HCT116 (cell line): ENCODE results near the gene PAPPA2. TPM values are rescaled to one million over a fixed set of nuclear protein-coding genes. Genes with fewer than 3 reads are reported as not detected.

ENCODE experiments used
- ATAC-seq: fragments of 200-7000 bp; cut with Tn5 transposase; 2 replicates; pipeline ENCODE4 v1.9.1; 2020; ENCODE audit warnings: mild to moderate bottlenecking, moderate library complexity
- BruUV-seq: library from RNA; stranded (reverse); fragments of 400-500 nt; replicated peaks from 2 replicates; lab custom pipeline; 2021; lab: Mats Ljungman, UMichigan
- CTCF ChIA-PET: fragments of 300-600 bp; sonication (Branson Sonifier 250); formaldehyde crosslinking; loops from one replicate; lab custom pipeline; 2021; ENCODE audit warnings: antibody characterized with exemption; lab: Charles Lee
- POLR2A ChIA-PET: fragments of 300-600, 350-600 bp; sonication (Branson Sonifier 250); formaldehyde crosslinking; loops from one replicate; lab custom pipeline; 2021; ENCODE audit warnings: antibody characterized with exemption; lab: Charles Lee
- RAD21 ChIA-PET, 2 experiments: fragments of 300-600 bp; sonication (Branson Sonifier 250); formaldehyde crosslinking; loops; one replicate each; lab custom pipeline; 2023; ENCODE audit warnings: low total read pairs in 2 of 2; ENCODE audit not compliant: uncharacterized antibody in 2 of 2, unreplicated experiment in 2 of 2, low non-redundant PET in 1 of 2; lab: Charles Lee
- DNase-seq: peaks from one replicate; pipeline ENCODE4 v3.0.0-alpha.2; 2010; ENCODE audit warnings: low read depth, low spot score
- H2AFZ ChIP-seq: fragments of 200-600 bp; shearing (Covaris generic), sonication (generic); 2 replicates; pipeline ENCODE4 v1.6.1; 2017; ENCODE audit warnings: low read depth, mixed run types, mixed read lengths, antibody characterized with exemption, low read length; ENCODE audit not compliant: poor library complexity, severe bottlenecking
- H3K27ac ChIP-seq: 2 replicates; pipeline ENCODE4 v1.5.1; 2012; ENCODE audit warnings: low read depth, low read length
- H3K27me3 ChIP-seq: fragments of 200-600 bp; sonication (generic); 2 replicates; pipeline ENCODE4 v1.6.1; 2016; ENCODE audit warnings: mixed run types, low read length, mixed read lengths; ENCODE audit not compliant: insufficient read depth
- H3K36me3 ChIP-seq, 2 experiments: fragments of 200-500 bp in 1 of 2; fragments of 200-600 bp in 1 of 2; sonication (Bioruptor generic) in 1 of 2; sonication (generic) in 1 of 2; 2 replicates each; pipeline versions ENCODE4 v1.5.1 to v1.6.1; 2014 to 2016; ENCODE audit warnings: low read length in 2 of 2, inconsistent platforms in 1 of 2, mixed read lengths in 1 of 2, mixed run types in 1 of 2; ENCODE audit not compliant: insufficient read depth in 2 of 2, control insufficient read depth in 1 of 2
- H3K4me1 ChIP-seq, 2 experiments: fragments of 200-600 bp in 1 of 2; sonication (generic) in 1 of 2; 2 replicates each; pipeline versions ENCODE4 v1.5.1 to v1.6.1; 2012 to 2017; ENCODE audit warnings: low read length in 2 of 2, inconsistent platforms in 1 of 2, mild to moderate bottlenecking in 1 of 2, mixed read lengths in 1 of 2, mixed run types in 1 of 2, moderate library complexity in 1 of 2; ENCODE audit not compliant: insufficient read depth in 2 of 2, control insufficient read depth in 1 of 2
- H3K4me2 ChIP-seq: fragments of 200-600 bp; sonication (generic); 2 replicates; pipeline ENCODE4 v1.6.1; 2017; ENCODE audit warnings: mixed run types, low read length, mixed read lengths
- H3K4me3 ChIP-seq, 2 experiments: fragments of 200-600 bp in 1 of 2; sonication (generic) in 1 of 2; replicated peaks in 1 of 2; 2 replicates each; pipeline ENCODE4 v1.5.1; 2011 to 2016; ENCODE audit warnings: low read length in 2 of 2, control low read depth in 1 of 2, low read depth in 1 of 2, mild to moderate bottlenecking in 1 of 2, mixed read lengths in 1 of 2, mixed run types in 1 of 2
- H3K79me2 ChIP-seq: fragments of 200-600 bp; sonication (generic); 2 replicates; pipeline ENCODE4 v1.6.1; 2017; ENCODE audit warnings: mild to moderate bottlenecking, mixed run types, low read length, moderate library complexity, mixed read lengths; ENCODE audit not compliant: insufficient read depth
- H3K9ac ChIP-seq: fragments of 200-600 bp; sonication (generic); 2 replicates; pipeline ENCODE4 v1.6.1; 2016; ENCODE audit warnings: low read length, mixed read lengths
- H3K9me2 ChIP-seq: fragments of 200-600 bp; sonication (generic), shearing (Covaris generic); 2 replicates; pipeline ENCODE4 v1.6.1; 2017; ENCODE audit warnings: mixed run types, mild to moderate bottlenecking, moderate library complexity; ENCODE audit not compliant: insufficient read depth
- H3K9me3 ChIP-seq, 2 experiments: fragments of 200-500 bp in 1 of 2; fragments of 200-600 bp in 1 of 2; sonication (Bioruptor generic) in 1 of 2; sonication (generic) in 1 of 2; 2 replicates each; pipeline ENCODE4 v1.6.1; 2014 to 2017; ENCODE audit warnings: low read length in 2 of 2, mixed read lengths in 2 of 2, inconsistent platforms in 1 of 2, low read depth in 1 of 2, mild to moderate bottlenecking in 1 of 2, mixed run types in 1 of 2, moderate library complexity in 1 of 2; ENCODE audit not compliant: control insufficient read depth in 1 of 2, insufficient read depth in 1 of 2
- H4K20me1 ChIP-seq: fragments of 200-600 bp; sonication (generic), shearing (Covaris generic); 2 replicates; pipeline ENCODE4 v1.6.1; 2017; ENCODE audit warnings: mixed run types, mild to moderate bottlenecking, moderate library complexity; ENCODE audit not compliant: insufficient read depth
- CBX3 ChIP-seq: IDR thresholded peaks from 2 replicates; pipeline ENCODE4 v1.6.1; 2012; ENCODE audit warnings: low read depth
- CEBPB ChIP-seq: IDR thresholded peaks from 2 replicates; pipeline ENCODE4 v1.6.1; 2012; ENCODE audit warnings: low read depth
- ELF1 ChIP-seq: IDR thresholded peaks from 2 replicates; pipeline ENCODE4 v1.6.1; 2012; ENCODE audit warnings: low read depth, borderline replicate concordance
- EZH2 ChIP-seq: fragments of 200-600 bp; sonication (generic); IDR thresholded peaks from 2 replicates; pipeline ENCODE4 v1.6.1; 2017; ENCODE audit warnings: antibody characterized with exemption, mixed run types
- SP1 ChIP-seq: IDR thresholded peaks from 2 replicates; pipeline ENCODE4 v1.6.1; 2012; ENCODE audit warnings: low read depth
- ZNF274 ChIP-seq: fragments of 200-500 bp; sonication (Bioruptor generic); IDR thresholded peaks from 2 replicates; pipeline ENCODE4 v1.6.1; 2014; ENCODE audit warnings: mild to moderate bottlenecking, low read depth, low read length, inconsistent platforms
- intact Hi-C: fragments of 100-400 bp; cut with micrococcal nuclease; formaldehyde crosslinking; loops from 2 replicates; pipeline ENCODE4 v1.10.0; 2022
- total RNA-seq: library from RNA; stranded (reverse); gene quantifications from one replicate; pipeline ENCODE4 v1.2.1, GENCODE V29; 2021; ENCODE audit not compliant: unreplicated experiment
- TF ChIP-seq, protein P1 (sequence below): IDR thresholded peaks from 2 replicates; pipeline ENCODE4 v1.6.1; 2012; ENCODE audit warnings: low read depth
- TF ChIP-seq, protein P2 (sequence below): IDR thresholded peaks from 2 replicates; pipeline ENCODE4 v1.6.1; 2011; ENCODE audit warnings: mild to moderate bottlenecking, low read length, moderate library complexity; ENCODE audit not compliant: insufficient replicate concordance; ENCODE audit errors: extremely low read depth
- TF ChIP-seq, protein P3 (sequence below): IDR thresholded peaks from 2 replicates; pipeline ENCODE4 v1.6.1; 2012

The PAPPA2 gene
- total RNA-seq, 1 experiment from 2014 or later = not detected

DNA sequence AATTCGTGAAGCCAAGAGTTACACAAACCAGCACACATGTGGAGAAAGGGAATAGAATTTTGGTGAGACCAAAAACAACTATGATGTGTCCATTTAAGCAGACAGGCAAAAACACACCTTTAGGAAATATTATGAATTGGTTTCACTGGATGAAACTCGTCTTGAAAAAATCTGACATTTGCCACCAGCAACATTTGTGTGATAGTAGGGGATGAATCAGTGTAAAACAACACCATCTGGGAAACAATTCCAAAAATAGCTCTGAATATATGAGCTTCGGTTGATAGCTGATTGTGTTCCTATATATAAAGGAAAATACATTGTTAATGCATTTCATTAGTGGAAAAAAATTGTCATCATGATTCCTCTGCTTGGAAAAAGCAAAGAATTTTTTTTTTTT, 327.8 kb downstream of the PAPPA2 start:
- BruUV-seq = no TSS peak
- ChIA-PET CTCF (no interaction called here), POLR2A (no interaction called here)

DNA sequence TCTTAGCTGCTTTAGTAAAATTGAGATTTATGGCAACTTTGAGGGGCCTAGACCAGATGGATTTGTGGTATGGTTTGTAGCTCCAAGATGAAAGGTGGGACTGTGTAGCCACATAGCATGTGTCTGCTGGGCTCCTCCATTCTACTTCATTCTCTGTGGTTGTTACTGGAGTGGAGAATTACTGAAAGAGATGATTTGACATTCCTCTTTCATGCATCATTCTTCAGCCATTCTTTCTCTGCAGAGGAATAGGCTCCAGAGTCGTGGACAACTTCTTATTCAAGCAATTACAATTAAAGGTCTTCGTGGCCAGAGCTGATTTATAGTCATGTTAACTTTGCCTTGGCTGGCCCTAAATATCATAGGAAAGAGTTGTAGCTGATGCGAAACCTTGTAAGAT, 328.9 kb downstream of the PAPPA2 start:
- H3K36me3 ChIP-seq = no peaks in the 10 kb centered on the region
- ChIA-PET RAD21 (no interaction called here), CTCF (no interaction called here), POLR2A (no interaction called here)
- no peak for DNase-seq
- BruUV-seq = no TSS peak
- H2AFZ ChIP-seq = no peak overlapping the region
- H3K79me2 ChIP-seq = no peaks in the 10 kb centered on the region
- H3K4me2 ChIP-seq = no peak overlapping the region
- no peaks in the 10 kb centered on the region for H3K9me2 ChIP-seq
- no peaks in the 10 kb centered on the region for H4K20me1 ChIP-seq
- no peaks in the 10 kb centered on the region for H3K4me1 ChIP-seq
- no peak for ATAC-seq
- intact Hi-C loops = no loop called here
- H3K27ac ChIP-seq = no peak overlapping the region
- no peak overlapping the region for H3K4me3 ChIP-seq
- H3K27me3 ChIP-seq = peaks cover 4% of the 10 kb centered on the region; the same call in 1 of the 2 replicates
- H3K9me3 ChIP-seq = no peaks in the 10 kb centered on the region
- H3K9ac ChIP-seq = no peak overlapping the region
- TF ChIP-seq ELF1 (no peak), CBX3 (no peak), SP1 (no peak), ZNF274 (no peak), EZH2 (no peak), CEBPB (no peak)
- TF ChIP-seq, protein P1, sequence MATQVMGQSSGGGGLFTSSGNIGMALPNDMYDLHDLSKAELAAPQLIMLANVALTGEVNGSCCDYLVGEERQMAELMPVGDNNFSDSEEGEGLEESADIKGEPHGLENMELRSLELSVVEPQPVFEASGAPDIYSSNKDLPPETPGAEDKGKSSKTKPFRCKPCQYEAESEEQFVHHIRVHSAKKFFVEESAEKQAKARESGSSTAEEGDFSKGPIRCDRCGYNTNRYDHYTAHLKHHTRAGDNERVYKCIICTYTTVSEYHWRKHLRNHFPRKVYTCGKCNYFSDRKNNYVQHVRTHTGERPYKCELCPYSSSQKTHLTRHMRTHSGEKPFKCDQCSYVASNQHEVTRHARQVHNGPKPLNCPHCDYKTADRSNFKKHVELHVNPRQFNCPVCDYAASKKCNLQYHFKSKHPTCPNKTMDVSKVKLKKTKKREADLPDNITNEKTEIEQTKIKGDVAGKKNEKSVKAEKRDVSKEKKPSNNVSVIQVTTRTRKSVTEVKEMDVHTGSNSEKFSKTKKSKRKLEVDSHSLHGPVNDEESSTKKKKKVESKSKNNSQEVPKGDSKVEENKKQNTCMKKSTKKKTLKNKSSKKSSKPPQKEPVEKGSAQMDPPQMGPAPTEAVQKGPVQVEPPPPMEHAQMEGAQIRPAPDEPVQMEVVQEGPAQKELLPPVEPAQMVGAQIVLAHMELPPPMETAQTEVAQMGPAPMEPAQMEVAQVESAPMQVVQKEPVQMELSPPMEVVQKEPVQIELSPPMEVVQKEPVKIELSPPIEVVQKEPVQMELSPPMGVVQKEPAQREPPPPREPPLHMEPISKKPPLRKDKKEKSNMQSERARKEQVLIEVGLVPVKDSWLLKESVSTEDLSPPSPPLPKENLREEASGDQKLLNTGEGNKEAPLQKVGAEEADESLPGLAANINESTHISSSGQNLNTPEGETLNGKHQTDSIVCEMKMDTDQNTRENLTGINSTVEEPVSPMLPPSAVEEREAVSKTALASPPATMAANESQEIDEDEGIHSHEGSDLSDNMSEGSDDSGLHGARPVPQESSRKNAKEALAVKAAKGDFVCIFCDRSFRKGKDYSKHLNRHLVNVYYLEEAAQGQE = no peak
- TF ChIP-seq, protein P2, sequence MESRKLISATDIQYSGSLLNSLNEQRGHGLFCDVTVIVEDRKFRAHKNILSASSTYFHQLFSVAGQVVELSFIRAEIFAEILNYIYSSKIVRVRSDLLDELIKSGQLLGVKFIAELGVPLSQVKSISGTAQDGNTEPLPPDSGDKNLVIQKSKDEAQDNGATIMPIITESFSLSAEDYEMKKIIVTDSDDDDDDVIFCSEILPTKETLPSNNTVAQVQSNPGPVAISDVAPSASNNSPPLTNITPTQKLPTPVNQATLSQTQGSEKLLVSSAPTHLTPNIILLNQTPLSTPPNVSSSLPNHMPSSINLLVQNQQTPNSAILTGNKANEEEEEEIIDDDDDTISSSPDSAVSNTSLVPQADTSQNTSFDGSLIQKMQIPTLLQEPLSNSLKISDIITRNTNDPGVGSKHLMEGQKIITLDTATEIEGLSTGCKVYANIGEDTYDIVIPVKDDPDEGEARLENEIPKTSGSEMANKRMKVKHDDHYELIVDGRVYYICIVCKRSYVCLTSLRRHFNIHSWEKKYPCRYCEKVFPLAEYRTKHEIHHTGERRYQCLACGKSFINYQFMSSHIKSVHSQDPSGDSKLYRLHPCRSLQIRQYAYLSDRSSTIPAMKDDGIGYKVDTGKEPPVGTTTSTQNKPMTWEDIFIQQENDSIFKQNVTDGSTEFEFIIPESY = no peak
- TF ChIP-seq, protein P3, sequence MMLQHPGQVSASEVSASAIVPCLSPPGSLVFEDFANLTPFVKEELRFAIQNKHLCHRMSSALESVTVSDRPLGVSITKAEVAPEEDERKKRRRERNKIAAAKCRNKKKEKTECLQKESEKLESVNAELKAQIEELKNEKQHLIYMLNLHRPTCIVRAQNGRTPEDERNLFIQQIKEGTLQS = no peak

More for the DNA sequence above, 327.8 kb downstream of the PAPPA2 start:
- Histone ChIP-seq H3K9ac (no peak overlapping the region), H3K79me2 (no peaks in the 10 kb centered on the region), H3K4me2 (no peak overlapping the region), H3K4me3 (no peak overlapping the region), H3K36me3 (no peaks in the 10 kb centered on the region), H3K4me1 (no peaks in the 10 kb centered on the region), H3K9me3 (no peaks in the 10 kb centered on the region), H3K27ac (no peak overlapping the region), H4K20me1 (no peaks in the 10 kb centered on the region), H3K9me2 (no peaks in the 10 kb centered on the region), H3K27me3 (peaks cover 4% of the 10 kb centered on the region; the same call in 1 of the 2 replicates), H2AFZ (no peak overlapping the region)
- no peak for DNase-seq
- intact Hi-C loops = no loop called here
- no peak for ATAC-seq
- TF ChIP-seq, protein P2 = no peak
- RAD21 ChIA-PET = no interaction called here
